Omental fat pad (tissue), 4 donors: Measurements from ENCODE around the gene SLC25A26. TPM values are rescaled to one million over a fixed set of nuclear protein-coding genes. Genes with fewer than 3 reads are reported as not detected.

ENCODE experiments used
- ATAC-seq: fragments of 150-250 bp; one replicate; pipeline ENCODE4 v1.9.1; 2016; ENCODE audit warnings: mild to moderate bottlenecking, moderate library complexity; ENCODE audit not compliant: low FRiP score
- DNase-seq: peaks from one replicate; pipeline ENCODE4 v3.0.0-alpha.2; 2019; ENCODE audit warnings: low spot score
- CTCF ChIP-seq, 3 donors: fragments of 450-650 bp; IDR thresholded peaks; one replicate each; pipeline ENCODE4 v1.5.1; 2016 to 2017; ENCODE audit warnings: antibody characterized with exemption in 3 of 3, mild to moderate bottlenecking in 3 of 3, moderate library complexity in 2 of 3
- total RNA-seq, 4 donors: library from RNA; depleted of rRNA; stranded (reverse); fragments of >200 nt; gene quantifications; one replicate each; pipeline ENCODE4 v1.1.0, GENCODE V29; 2016

The SLC25A26 gene
- total RNA-seq, 4 donors from 2014 or later: 19.2 to 26.4 (median 23.0) TPM

DNA sequence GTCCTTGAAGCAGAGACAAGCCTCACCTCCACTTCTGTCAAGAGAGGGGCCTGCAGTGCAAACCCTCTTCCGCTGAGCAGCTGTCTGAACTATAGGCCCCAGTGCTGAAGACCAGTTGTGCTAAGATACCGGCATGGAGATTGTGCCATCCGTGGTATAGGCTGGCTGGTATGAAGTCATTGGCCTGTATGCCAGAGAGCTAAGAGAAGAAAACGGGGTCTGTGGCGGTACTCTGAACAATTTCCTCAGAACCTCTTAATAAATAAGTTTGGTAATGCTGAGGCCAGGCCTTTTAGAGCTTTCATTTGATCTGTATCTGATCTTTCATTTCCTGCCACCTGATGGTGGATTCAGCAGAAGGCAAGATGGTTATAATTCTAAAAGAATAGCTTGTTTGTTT lies 157.0 kb downstream of the SLC25A26 start:
- no peak for DNase-seq
- no peak for ATAC-seq
- TF ChIP-seq CTCF (IDR thresholded peaks at IDR 0.05): no peak

DNA sequence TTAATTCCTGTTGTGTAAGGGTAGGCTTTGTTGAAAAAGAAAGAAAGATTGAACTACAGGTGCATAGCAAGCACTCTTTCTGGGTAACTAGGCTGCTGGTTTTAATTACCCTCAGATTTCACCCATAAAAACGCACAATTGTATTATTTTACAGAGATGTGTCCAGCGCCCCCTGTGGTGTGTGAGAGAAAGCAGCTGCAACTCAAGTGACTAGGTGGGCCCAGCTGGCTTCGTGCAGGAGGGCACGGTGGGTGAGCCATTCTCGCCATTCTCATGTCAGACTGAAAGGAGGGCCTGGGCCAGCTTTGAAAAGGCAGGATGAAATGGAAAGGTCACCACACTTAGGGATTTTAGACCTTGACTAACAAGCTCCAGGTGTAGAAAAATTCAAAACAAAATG lies 157.5 kb downstream of the SLC25A26 start:
- no peak for TF ChIP-seq CTCF (IDR thresholded peaks at IDR 0.05)
- no peak for DNase-seq

DNA sequence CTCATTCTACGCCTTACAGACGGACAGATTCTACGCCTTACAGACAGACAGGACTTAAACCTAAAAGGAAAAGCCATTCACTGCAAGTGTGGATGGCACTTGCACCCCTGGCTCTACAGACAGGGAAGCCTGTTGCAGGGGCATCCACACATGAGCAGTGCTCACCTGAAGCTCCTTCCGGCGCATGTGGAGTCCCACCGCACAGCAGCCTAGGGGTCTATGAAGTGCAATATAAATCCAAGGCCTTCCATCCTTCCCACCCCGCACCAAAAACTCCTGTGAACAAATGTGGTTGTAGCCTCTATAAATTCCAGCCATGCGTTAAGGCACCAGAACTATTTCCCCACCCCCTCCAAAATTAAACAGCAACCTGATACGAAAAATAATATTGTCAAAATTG lies 158.8 kb downstream of the SLC25A26 start:
- no peak for TF ChIP-seq CTCF (IDR thresholded peaks at IDR 0.05)
- DNase-seq (no peak), ATAC-seq (no peak)

More for the DNA sequence above, 157.5 kb downstream of the SLC25A26 start:
- no peak for ATAC-seq

DNA sequence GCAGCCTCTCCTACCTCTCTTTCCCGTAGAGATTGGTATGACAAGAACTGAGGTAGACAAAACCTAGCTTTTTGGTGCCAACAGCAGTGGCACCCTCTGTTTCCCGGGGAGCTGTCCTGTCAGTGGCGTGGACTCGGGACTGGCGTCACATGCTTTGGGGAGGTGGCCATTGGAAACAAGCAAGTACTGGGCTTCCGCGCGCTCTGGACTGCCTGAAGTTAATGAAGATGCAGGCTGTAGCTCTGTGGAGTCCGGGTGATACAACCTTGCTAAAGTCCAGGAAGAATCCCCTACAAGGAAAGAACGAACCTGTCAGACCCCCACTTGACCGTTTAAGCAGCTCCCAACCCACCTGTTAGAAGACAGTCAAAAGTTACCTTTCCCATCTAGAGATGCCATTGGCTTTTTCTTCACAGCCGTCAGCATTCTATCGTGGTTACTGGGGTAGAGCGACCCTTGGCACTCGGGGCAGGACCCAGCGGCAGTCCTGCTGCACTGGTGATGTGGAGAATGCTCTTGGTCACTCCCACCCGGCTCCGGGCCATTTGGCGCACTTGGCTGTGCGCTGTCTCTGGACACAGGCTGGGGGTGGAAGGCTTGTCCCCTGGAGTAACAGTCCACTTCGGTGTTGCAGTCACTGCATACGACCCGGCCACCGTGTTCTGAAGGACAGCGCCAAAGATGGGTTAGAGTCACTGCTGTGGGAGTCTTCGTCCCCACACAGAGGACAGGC lies 159.6 kb downstream of the SLC25A26 start:
- DNase-seq (no peak), ATAC-seq (no peak)
- TF ChIP-seq CTCF (IDR thresholded peaks at IDR 0.05): no peak

DNA sequence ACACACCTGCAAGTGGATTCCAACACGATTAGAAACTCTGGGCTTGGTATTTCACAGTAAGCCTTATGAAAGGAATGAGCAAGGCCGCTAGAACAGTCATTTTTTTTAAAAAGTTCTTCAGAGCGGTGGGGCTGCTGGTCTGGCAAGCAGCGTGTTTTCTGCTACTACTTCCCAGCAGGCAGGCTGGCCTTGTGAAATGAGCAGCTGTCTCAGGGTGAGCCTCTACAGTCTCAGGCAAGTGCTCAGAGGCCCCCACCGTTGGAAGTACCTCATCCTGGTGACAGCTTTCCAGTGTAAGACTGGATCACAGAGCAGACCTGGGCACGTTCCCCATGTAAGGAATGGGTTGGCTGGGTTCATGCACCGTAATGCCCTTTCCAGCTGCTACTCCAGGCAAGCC lies 160.8 kb downstream of the SLC25A26 start:
- no peak for DNase-seq
- no peak for TF ChIP-seq CTCF (IDR thresholded peaks at IDR 0.05)
- no peak for ATAC-seq

DNA sequence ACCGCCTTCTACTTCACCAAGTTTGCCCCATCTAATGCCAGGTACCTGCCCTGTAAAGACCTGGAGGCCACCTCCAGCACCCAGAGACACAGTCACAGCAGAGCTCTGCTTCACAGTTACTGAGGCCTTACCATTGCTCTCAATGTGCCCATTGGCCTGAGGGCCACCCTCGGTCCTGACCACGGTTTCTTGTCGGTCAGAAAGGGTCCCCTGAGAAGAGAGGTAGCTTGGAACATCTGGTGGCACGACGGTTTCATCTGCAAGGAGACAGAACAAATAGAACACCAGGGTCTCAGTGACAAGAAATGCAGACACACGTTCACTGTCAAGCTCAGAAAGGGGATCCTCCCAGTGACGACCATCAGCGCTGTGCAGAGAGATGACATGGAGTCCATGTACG lies 161.3 kb downstream of the SLC25A26 start:
- no peak for TF ChIP-seq CTCF (IDR thresholded peaks at IDR 0.05)
- ATAC-seq: no peak
- DNase-seq: no peak

DNA sequence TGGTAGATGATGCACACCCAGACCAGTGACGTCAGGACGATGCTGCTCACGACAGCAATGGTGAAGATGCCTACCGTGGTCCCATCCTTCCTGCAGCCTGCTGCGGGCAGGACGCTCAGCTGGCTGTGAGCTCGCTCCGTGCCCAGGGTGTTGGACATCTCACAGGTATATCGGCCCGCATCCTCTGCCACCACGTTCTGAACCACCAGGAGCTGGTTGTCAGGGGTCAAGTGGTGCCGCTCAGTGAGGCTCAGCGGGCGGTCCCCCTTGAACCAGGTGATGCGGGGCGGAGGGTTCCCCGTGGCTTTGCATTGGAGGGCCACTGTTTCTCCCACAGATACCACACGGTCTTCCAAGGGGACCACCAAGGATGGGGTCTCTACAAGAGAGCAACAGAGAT lies 162.2 kb downstream of the SLC25A26 start:
- TF ChIP-seq CTCF (IDR thresholded peaks at IDR 0.05): no peak
- DNase-seq (no peak), ATAC-seq (no peak)
